COR-L47 (cell line): Measurements from ENCODE around the gene WIZ.
"Not testable (repeated sequence)": the region's sequence is repeated elsewhere in the genome, so short reads cannot be mapped to it uniquely, and the experiment has no call there.

Experiments used
- DNase-seq: peaks from one replicate; lab custom pipeline; 2025; lab: John Stamatoyannopoulos, UW

The WIZ gene

DNA sequence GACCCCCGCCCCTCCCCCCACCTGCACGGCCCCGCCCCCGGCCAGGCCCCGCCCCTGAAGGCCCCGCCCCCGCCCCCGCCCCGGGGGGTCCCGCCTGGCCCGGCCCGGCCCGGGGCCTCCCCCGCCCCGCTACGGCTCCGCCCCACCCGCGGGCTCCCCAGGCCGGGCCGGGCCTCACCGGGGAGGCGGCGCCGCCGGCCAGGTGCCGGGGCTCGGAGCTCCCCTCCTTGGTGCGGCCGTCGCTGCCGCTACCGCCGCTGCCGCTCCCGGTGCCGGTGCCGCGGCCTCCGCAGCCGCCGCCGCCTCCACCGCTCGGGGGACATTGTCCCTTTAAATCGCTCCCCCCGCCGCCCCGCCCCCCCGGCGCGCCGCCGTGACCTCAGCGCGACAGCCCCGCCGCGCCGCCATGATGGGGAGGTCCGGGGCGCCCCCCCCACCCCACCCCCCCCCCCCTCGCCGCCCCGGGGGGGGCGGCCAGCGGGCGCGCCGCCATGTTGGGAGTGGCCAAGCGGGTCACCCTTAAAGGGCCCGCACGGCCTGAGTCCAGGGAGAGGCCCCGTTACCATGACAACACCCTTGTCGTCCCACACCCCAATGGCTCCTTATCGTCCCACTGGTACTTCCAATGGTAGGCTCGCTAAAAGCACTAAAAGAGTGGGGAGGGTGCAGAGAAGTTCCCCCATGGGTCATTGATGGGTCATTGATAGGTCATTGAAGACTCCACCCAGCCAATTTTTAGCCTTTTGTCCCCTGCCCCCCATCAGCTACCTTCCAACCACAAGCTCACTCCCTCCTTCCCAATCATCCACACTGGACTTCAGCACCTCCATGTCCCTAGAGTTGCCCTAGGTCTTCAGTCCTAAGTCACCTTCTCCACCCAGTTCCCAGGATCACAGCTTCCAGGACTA is at the start of gene WIZ:
Gene WIZ (minus strand): TSS at position 337 of the 908 bp plus-strand sequence. CDS start 1,649 bp downstream, outside the sequence.
- DNase-seq = peak; percentile 44

DNA sequence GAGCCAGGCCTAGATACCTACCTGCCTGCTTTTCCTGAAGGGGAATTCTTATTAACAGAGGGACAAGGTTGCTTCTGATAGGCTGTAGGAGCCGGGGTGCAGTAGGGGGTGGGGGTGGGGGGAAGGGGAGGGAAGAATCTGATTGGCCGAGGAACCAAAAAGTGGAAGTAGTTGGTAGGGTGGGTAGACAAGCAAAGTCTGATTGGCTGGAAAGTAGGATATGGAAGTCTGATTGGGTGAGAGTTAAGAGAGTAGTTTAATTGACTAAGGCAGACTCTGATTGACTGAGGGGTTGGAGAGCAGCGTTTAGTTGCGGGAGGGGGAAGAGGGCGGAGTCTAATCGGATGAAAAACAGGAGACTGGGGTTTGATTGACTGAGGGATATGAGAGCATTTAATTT is 49.2 kb upstream of the WIZ start:
- no peak for DNase-seq

DNA sequence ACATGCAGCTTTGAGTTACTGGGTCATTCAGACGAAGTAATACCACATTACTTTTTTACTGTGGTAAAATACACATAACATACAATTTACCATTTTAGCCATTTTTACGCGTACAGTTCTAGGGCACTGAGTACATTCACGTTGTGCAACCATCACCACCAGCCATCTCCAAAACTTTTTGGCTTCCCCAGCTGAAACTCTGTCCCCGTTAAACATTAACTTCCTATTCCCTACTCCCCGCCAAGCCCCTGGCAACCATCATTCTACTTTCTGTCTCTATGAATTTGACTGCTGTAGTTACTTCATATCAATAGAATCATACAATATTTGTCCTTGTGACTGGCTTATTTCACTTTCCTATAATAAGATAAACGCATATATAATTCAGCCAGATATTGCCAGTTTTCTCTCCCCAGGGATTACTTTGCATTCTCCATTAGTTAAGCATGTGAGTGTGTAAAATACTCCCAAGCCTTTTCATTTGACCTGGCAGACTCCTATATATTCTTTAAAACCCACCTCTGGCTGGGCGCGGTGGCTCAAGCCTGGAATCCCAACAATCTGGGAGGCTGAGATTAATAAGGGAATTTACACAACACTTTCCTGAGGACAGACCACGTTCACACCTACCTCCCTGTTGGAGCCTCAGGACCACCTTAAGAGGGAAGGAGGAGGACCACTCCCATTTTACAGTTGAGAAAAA is 48.6 kb upstream of the WIZ start:
- no peak for DNase-seq

DNA sequence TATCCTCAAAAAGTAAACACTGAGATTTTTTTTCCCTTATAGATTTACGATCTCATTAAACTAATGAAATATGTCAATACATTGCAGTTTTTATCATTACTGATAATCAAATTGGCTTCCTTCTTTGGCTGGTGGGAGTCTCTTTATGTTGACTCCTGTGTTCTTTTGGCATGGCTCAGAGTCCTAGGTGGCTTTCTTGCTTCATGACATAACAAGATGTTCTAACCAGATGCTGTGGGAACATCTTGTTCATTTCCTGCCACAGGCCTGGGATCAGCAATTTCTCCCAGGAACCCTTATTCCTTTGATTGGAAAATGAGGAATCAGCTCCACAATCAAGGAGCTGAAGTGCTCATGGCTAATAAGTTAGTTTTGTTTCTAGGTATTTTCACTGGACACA is 45.4 kb upstream of the WIZ start:
- DNase-seq = no peak

DNA sequence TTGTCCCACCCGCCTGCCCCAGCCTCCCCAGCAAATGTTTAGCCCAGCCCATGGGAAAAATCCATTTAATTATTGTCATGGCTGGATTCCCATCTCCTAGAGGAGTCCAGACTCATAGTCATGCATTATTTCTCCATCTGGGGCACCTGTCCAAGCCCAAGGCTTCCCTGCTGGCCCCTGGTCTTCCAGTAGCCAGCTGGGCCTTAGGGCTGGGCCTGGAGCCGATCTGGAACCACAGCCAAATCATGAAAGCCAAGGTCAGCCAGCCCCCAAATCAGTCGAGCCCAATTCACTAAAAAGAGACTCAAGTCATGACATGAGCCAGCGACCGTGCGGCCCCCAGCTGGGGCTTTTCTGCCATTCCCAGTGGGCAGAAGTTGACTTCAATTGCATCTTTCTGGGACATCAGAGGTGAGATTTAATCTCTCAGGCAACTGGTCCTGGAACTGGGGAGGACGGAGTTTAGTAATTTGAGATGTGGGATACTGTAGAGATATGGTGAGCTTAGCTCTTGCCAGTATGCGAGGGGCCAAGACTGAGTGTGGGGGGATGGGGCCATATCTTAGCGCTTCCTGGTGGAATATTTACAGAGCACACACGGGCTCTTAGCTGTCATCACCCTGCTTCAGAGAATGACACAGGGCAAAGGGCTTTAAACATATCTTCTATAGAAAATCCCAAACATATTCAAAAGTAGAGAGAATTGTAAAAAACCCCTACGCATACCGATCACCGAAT is 38.9 kb upstream of the WIZ start:
- DNase-seq = no peak

- DNase-seq = no peak
Observed at GRCh38 chr19:15487038-15487437, 37.3 kb upstream of the WIZ start.

- DNase-seq = not testable (repeated sequence)
Observed at GRCh38 chr19:15485768-15486167, 36.0 kb upstream of the WIZ start.

GRCh38 chr19:15480996-15481395 is 31.2 kb upstream of the WIZ start:
- not testable (repeated sequence) for DNase-seq

DNA sequence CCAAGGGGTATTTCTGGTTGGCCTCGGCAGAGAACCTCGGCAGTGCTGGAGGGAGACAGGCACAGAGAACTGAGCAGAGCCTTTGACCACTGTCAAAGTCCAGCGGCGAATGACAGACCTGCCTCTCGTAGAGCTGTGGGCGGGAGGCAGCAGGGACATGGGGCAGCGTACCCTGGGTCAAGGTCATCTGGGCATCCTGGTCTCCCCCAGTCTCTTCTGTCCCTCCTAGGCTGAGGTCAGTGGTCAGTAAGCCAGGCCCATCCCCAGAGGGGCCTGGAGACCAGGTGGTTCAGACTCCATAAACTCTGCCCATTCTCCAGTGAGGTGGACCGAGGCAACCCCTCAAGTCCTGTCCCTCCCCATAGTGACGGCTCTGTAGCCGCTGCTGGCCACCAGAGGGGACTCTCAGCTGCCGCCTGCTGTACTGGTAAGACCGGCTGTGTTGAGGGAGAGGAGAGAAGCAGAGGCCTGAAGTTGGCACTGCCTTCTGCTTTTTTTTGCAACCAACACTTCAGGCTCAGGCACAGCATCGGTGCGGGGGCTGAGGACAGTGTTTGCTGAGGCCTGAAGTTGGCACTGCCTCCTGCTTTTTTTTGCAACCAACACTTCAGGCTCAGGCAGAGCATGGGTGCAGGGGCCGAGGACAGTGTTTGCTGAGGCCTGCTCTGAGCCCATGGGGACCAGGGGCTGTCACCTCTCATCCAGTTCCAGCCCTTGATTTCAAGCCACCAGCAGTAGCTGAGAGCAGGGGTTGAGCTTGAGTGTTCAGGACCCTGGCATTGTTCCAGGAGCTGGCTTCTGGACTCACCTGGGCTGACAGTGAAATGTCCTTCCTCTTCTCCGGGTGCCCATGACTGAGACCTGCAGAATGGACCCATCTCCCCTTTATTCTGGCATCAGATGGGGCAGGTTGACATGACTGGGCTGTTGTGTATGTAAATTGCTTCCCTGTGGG is 29.9 kb upstream of the WIZ start, which contains the start of gene PGLYRP2:
Gene PGLYRP2 (minus strand): TSS at position 111 of the 955 bp plus-strand sequence. CDS start 130 bp downstream, outside the sequence.
- DNase-seq = no peak

DNA sequence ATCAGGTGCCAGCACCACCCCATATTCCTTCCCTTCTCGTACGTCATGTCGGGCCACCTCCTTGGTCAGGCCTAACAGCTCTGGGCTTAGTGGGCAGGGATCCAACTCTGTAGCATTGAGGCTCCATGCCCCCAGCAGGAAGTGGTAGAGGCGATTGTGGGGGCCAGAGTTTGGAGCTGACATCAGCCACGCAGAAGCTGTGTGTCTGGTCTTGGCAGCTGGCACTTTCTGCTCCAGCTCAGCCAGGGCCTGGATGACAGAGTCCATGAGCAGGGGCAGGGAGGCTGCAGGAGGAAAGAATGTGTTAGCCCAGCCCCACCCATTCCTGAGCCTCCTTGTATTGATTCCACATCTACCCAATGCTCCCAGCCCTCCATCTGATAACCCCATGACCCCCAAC is 26.6 kb upstream of the WIZ start:
- no peak for DNase-seq

GRCh38 chr19:15475611-15476010 is 25.9 kb upstream of the WIZ start:
- DNase-seq = no peak

- no peak for DNase-seq
Observed at GRCh38 chr19:15475169-15475568, 25.4 kb upstream of the WIZ start.

- DNase-seq = not testable (repeated sequence)
Observed at GRCh38 chr19:15473821-15474220, 24.1 kb upstream of the WIZ start.

- no peak for DNase-seq
Observed at GRCh38 chr19:15471639-15472101, 21.9 kb upstream of the WIZ start.

DNA sequence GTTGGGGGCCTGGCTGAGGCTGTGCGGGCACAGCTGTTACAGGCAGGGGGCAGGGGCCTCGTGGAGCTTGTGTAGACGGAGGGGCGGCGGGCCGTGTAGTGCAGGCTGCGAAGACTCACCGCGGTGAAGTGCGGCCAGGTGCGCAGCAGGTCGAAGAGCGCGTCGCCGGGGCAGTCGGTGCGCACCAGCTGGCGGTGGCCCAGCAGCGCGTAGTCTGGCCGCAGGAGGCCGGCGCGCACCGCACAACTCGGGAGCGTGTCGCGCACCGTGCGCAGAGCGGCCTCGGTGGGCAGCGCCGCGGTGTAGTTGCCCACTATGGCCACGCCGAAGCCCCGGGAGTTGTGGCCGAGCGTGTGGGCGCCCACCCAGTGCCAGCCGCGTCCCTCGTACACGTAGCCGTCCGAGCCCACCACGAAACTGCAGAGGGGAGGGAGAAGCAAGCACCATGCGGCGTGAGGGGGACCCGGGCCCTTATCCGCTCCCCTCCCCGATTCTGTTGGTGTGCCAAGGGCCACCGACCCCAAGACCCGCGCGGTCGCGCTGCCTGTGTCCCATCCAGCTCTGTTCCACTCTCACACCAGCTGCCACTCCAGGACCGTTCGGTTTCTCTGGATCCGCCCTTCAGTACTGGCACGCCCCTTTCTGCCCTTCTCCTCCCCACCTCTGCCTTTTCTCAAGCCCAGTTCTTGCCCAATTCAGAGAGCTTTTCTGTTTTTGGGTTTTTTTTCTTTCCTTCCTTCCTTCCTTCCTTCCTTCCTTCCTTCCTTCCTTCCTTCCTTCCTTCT is 19.9 kb upstream of the WIZ start:
- DNase-seq = no peak

- no peak for DNase-seq
Observed at GRCh38 chr19:15468675-15469512, 19.1 kb upstream of the WIZ start.

- no peak for DNase-seq
Observed at GRCh38 chr19:15467734-15468214, 18.0 kb upstream of the WIZ start.

- no peak for DNase-seq
Observed at GRCh38 chr19:15466851-15467733, 17.3 kb upstream of the WIZ start.
